HG03342 (cell line): ENCODE measurements around the gene MED26.
"Not testable (repeated sequence)": the region's sequence is repeated elsewhere in the genome, so short reads cannot be mapped to it uniquely, and the experiment has no call there.

Source experiments
- ATAC-seq: cut with Tn5 transposase; IDR thresholded peaks from one replicate; pipeline ENCODE4 v1.9.1; 2021; ENCODE audit warnings: mild to moderate bottlenecking, moderate library complexity; ENCODE audit not compliant: unreplicated experiment

MED26 gene

DNA sequence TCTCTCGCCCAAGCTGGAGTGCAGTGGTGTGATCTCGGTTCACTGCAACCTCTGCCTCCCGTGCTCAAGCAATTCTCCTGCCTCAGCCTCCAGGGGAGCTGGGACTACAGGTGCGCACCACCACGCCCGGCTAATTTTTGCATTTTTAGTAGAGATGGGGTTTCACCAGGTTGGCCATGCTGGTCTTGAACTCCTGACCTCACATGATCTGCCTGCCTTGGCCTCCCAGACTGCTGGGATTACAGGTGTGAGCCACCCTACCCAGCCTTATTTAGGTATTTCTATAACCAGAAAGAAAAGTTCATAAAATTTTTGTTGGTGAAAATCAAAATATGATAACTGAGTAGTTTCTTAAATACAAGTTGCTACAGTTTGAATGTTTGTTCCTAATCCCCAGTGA lies 84.3 kb downstream of the MED26 start:
- ATAC-seq = not testable (repeated sequence)

DNA sequence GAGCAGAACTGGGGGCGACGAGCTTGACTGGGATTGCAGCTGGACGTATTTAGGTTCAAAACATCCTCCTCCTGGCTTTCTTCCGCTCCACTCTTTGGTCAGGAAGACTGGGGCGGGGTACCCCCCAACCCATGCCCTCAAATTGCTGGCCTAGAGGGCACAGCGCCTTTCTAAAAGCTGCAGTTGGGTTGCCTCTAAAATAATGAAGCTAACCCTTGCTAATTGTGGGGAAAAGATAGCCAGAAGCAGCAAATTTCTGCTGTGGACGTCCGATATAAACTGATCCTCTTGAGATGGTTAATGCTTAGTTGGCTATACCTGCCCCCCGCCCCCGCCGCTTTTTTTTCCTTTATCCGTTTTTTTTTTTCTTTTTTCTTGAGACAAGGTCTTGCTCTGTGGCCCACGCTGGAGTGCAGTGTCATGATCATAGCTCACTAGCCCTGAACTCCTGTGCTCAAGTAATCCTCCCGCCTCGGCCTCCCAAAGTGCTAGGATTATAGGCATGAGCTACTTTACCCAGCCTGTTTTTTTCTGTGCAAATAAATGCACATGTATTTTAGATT lies 85.0 kb downstream of the MED26 start:
- no peak for ATAC-seq

DNA sequence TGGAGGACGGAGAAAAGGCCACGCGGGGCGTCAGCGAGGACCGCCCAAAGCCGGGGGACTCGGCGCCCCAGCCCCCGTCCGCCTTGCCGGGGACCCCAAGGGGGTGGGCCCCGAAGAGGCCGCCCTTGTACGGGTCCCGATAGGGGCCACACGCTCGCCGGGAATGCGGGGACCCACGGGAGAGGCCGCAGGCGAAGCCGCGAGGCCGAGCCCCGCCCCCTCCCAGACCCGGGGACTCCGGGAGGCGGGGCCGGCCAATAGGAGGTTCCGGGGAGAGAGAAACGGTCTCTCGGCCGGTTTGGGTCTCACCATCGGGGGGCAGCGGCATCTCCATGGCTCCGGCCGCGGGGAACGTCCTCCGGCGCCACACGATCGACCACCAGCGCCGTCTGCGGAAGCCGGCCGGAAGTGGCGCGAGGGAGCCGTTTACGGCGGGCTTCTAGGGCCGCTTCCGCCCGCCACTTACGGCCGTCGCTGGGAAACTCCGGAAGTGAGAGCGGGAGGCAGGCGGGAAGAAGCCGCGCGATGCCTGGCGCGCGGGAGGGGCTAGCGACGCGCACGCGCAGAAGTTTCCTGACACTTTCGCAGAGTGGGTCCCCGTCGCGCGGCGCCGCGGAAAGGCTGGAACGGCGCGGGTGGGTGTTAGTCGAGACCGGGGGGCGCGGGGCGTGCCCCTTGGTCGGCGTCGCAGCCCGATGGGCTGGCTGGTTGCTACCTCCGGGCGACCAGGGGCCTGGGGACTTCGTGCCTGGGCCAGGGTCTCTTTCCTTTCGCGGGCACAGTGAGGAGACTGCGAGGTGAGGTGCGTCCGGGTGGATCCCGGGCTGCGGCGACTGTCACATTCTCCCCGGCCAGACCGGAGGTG lies 85.7 kb downstream of the MED26 start, which contains the start of gene CHERP:
CHERP (minus strand) TSS at position 393 of the 865 bp plus-strand sequence; CDS start at position 334, 59 bp downstream.
- ATAC-seq = peak; percentile 68

DNA sequence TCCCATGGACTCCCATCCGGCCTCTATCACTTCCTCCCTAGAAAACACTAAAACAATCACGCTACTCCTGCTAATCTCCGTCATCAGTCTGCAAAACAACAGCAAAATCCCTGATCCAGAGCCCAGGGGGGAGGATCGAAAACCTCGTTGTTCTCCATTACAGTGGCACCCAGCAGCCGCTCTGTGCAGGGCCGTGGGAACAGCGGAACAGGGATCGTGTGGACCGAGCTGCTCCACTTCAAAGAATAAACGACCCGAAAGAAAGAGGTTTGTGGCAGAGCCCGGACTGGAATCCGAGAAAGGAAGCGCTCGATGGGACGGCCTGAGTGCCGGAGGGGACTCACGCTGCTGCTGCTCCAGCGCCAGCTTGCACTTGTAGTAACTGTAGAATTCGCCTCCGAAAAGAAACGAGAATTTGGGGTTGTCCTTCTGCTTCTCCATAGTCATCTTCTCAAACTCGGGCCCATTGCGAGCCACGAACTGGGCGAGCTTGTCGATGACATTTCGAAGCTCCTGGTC lies 86.4 kb downstream of the MED26 start:
- ATAC-seq = peak; percentile 6

DNA sequence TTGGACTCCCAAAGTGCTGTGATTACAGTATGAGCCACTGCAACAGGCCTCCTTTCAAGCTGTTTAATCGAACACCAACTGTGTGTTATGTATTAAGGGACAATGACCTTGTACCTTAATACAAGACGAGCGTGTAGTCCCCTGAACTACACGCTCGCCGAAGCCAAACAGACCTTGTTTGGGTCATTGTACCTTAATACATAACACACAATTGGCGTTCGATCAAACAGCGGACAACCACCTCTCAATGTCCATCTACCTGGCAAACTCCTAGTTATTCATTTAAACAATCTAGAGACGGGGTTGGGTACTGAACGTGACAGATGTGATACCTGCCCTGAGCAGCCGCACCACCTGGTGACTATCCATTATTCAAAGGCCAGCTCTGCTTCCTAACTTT lies 87.1 kb downstream of the MED26 start:
- ATAC-seq = no peak

DNA sequence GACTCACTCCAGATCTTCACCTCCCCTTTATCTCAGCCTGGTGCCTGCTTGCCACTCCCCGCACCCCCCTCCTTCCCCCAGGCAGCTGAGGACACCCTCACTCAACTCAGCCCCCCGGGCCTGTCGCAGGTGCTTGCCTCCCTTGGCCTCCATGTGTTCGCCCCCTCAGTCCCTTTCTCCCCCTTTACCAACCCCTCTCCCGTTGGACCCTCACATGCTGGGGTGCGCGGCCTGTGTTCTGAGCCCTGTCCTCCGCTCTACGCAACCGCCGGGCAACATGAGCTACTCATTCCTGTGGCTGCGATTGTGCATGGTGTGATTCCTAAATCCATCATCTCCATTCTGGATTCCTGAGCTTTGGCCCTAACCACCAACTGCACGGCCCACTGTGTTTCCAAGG lies 90.9 kb downstream of the MED26 start:
- ATAC-seq = no peak

DNA sequence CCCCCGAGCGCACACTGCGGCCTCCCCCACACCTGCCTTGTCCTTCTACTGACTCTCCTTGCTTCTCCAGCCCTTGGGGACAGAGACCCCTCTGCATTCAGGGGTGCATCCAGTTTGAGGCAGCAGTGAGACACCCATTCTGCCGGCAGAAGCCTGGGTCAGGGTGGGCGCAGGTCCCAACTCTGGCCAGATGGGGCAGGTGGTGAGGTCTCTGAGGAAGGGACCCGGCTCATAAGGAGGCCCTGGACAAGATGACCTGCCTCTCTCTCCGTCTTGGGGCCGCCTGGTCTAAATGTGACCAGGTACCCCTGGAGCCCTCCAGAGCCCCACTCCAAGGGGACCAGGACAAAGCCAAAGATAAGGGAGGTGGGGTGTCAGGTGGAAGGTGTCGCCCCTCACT lies 91.9 kb downstream of the MED26 start:
- ATAC-seq = no peak

DNA sequence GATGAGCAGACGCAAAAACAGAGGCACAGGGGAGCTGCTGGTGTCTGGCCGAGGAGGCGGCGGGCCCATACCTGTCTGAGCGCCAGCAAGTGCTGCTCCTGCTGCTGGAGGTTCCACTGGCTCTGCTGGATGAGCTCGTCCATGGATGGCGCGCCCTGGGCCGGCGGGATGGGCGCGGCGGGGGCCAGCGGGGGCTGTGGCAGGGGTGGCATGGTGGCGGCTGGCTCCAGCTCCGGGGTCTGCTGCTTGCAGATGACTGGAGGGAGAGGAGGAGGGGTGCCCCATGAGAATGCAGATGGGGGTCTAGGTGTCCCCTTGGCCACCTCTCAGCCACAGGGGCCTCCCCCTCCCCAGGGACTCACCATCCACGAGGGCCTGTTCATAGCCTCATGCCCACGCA lies 92.6 kb downstream of the MED26 start:
- ATAC-seq = no peak

DNA sequence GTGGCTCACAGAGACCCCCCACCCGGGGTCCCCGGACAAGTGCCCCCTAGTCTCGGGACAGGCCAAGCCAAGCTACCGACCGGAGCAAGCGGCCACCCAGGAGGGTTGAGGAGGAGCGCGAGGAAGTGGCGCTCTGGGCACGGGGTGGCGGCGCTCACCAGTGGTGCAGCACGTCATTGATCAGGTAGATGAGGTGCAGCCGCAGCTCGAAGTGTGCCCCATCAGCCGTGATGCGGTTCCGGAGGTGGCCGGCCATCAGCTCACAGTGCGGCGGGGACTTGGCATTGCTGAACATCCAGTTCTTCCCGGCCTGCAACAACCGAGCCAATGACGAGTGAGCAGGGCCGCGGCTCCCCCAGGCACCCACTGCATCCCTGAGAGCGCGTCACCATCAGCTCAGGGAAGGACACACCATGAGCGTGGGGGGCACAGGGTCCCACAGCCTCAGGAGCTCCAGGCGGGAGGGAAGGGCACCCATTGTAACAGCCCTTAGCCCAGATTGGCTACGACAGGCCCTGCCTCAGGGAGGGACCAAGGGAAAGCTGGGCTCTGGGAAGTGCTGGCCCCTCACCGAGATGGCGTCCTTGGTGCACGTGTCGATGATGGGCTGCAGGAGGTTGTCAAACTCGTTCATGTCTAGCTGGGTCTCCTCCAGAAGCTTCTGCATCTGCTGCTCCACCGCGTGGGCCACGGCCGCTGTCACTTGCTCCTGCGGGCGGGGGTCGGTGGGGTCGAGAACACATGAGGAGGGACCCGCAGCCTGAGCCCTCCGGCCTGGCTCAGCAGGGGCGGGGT lies 95.4 kb downstream of the MED26 start:
- no peak for ATAC-seq

DNA sequence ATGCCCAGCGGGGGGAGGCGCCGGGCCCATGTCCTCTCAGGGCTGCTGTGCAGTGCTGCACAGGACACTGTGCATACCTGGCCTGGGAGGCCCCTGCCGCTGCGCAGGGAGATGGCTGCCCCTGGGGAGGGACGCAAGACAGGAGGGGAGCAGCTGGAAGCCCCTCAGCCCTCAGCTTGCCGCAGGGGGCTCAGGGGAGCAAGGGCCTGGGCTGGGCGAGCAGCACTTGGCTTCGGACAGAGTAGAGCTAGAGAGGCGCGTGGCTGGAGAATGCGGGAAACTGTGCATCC lies 96.7 kb downstream of the MED26 start:
- no peak for ATAC-seq

DNA sequence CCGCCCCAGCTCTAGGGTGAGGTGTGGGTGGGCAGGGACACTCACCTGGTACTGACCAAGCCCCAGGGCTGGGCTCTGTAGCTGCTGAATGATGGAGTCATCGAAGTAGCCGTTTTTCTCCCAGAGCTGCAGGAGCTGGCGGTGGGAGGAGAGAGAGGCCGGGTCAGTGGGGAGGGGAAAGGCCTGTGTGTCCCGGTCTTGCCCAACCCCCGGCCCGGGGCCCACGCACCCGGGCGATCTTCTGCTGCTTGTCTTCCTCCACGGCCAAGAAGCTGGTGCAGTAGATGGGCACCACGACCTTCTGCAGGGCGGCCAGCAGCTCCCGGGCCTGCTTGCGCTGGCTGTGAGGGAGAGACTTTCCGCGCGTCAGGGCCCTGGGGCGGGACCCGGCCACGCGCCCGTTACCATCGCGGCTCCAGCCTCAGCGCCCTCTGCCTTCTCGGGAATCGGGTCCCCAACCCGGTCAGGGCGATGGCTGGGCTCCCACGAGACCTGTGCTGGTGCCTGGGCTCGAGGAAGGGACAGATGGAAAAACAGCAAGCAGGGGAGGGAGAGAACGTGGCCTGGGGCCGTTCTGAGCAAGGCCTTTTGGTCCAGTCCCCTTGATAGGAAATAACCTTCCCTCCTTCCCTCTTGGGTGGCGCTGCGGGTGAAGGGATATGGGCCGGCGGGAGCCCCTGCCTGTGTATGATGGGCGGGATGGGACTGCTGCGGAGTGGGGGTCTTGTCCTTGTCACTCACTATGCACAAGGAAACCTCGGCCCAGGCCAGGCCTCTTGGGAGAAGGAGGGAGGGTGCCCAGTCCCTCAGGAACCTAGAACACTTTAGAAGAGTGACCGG lies 97.2 kb downstream of the MED26 start:
- no peak for ATAC-seq

DNA sequence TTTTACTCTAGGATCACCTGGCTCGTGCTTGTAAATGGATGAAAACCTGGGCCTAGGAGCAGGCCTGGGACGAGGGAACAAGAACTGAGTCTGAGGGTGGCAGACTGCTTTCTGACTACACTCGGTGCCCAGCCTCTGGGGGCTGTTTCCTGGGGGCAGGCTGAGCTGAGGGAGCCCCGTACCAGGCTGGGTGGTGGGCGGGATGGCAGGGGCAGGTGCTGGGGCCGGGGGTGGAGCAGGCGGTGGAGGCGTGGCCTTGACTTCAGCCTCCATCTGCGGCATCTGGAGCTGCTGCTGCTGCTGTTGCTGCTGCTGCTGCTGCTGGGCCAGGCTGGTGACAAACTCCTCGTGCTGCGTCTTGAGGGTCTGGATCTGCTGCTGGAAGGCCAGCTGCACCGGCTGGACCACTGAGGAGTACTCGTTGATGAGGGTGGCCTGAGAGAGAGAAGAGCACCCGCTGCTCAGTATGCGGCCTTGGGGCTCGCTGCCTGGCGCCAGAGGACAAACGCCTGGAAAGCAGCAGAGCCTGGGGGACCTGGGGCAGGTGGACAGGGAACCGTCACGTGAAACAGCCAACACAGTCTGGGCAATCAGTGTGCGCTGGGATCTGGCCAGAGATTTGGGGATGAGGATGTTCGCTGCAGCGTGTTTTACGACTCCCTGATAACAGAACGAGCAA lies 98.4 kb downstream of the MED26 start:
- no peak for ATAC-seq

DNA sequence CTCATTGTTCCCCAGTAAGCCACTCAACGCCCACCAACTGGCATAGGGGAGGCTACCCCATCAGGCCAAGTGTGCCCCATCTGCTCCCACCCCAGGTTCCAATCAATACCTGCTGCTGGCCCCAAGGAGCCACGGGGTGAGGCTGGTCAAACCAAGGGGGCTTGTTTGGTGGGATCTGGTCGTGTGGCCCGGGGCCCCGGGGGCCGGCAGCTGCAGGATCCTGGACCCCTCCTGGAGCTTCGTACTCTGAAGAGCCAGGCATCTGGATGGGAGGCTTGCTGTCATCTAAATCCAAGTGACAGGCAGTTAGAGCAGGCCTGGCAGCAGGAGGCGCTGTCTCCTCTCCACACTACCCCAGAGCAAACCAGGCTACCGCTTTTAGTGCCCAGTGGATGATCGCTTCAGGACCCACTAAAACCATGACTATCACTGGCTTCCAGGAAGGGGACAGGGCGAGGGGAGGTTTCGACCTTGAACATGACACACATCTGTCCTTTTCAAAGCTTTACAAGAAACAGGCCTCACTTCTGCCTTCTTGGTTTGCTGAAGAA lies 100.0 kb downstream of the MED26 start:
- no peak for ATAC-seq

DNA sequence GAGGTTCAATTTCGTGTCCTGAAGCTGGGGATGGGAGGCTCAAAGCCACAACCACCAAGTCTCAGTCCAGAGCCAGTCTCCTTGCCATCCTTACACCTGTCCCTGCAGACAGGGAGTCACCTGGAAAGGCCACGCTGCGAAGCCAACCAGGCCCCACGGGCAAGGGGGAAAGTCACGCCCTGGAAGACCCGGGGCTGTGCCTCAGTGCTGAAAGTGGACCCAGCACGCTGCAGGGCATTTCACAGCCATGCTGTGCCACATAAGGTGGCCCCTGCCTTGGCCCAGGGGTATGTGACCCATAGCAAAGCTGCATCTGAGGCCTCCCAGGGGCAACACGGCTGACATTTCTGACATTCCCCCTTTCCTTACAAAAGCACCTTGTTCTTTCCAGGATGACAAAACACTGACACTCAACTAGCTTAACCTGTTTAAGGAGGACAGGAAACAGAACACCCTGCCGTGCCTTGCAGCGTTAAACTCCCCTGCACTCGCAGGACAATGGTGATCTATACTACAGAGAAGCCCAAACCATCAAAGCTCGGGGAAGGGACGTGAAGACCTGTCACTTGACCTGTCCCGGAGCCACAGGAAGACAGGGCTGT lies 100.6 kb downstream of the MED26 start:
- ATAC-seq = no peak

DNA sequence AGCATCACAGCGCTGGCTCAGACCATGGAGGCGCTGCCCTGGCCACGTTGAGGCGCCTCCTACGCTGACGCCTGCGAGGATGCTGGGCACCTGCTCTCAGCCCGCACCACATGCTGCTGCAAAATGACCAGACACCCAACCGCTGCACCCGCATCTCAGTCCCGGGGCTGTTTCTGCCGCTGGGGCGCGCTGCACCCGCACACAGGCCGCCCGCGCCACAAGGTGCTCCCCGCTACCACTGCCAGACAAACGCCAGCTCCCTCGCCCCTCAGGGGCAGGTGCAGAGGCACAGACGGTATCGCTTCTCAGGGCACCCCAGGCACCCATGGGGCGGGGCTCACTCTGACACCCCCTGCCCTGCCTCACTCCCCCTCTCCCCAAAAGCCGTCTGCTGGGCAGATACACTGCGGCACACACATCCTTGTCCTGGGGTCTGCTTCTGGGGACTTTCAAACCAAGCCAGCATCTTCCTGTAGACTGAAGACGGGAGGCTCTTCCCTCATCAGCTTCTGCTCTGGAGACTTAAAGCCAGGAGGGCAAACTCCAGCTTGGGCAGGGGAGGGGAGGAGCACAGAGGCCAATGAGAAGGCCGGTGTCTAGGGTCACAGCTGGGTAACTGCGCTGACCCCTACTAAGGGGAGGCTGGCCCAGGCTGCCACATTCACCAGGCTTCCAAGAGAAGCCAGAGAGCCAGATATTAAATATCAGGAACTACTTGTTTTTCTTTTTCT lies 102.1 kb downstream of the MED26 start:
- no peak for ATAC-seq

DNA sequence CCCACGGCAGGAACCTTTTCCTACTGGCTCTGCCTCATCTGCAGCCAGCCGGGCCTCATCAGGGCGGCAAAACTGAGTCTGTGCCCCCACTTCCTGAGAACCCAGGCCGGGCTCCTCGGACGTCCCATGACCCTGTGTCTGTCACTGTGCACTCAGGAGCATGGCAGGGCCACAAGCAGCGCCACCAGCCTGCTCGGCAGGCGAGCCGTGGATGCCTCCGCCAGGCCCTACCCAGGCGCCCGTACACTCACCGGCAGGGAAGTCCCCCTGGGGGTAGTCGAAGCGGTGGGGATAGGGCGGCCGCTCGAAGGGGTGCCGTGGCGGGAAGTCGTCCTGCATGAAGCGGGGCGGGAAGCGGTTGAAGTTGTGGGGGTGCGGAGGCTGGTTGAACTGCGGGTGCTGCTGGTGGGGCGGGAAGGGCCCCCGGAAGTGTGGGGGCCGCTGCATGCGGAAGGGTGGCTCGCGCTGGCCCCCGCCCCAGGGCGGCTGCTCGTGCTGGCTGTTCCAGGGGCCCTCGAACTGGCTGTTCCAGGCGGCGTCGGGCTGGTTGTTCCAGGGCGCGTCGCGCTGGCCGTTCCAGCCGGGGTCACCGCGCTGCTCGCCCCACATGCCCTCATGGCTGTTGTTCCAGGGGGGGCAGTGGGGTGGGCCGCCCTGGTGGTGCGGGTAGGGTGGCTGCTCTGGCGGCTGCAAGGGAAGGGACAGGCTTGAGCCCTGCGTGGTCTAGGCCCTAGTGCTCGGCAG lies 102.8 kb downstream of the MED26 start:
- no peak for ATAC-seq
